SK-N-SH treated with all-trans-retinoic acid at 6 μM for 48 hours (cell line): ENCODE data around the gene SLC22A2.

Experiments used
- ATAC-seq: fragments of 200-7000 bp; cut with Tn5 transposase; 3 replicates; pipeline ENCODE4 v1.9.1; 2020; ENCODE audit warnings: mild to moderate bottlenecking, moderate library complexity
- ARNTL ChIP-seq: fragments of 450-650 bp; formaldehyde crosslinking; IDR thresholded peaks from 2 replicates; pipeline ENCODE4 v1.5.0; 2020; ENCODE audit warnings: low read depth, mild to moderate bottlenecking, moderate library complexity, borderline replicate concordance
- BACH2 ChIP-seq: fragments of 250-450 bp; sonication (Bioruptor Pico); IDR thresholded peaks from 2 replicates; pipeline ENCODE4 v1.9.0; 2021; ENCODE audit warnings: mild to moderate bottlenecking, borderline replicate concordance
- CREB5 ChIP-seq: fragments of 250-450 bp; sonication (Bioruptor Pico); IDR thresholded peaks from 2 replicates; pipeline ENCODE4 v1.5.1; 2020; ENCODE audit warnings: low read depth, mild to moderate bottlenecking, moderate library complexity
- CSDC2 ChIP-seq: fragments of 250-450 bp; sonication (Bioruptor Pico); IDR thresholded peaks from 2 replicates; pipeline ENCODE4 v1.5.0; 2020; ENCODE audit warnings: mild to moderate bottlenecking, moderate library complexity
- ESRRG ChIP-seq: fragments of 250-450 bp; sonication (Bioruptor Pico); IDR thresholded peaks from 2 replicates; pipeline ENCODE4 v1.6.1; 2021; ENCODE audit warnings: mild to moderate bottlenecking
- GLIS3 ChIP-seq: fragments of 250-450 bp; sonication (Bioruptor Pico); IDR thresholded peaks from 2 replicates; pipeline ENCODE4 v1.5.0; 2020; ENCODE audit warnings: mild to moderate bottlenecking, moderate library complexity
- ISL1 ChIP-seq: fragments of 250-450 bp; sonication (Bioruptor Pico); IDR thresholded peaks from 2 replicates; pipeline ENCODE4 v2.1.2; 2022; ENCODE audit warnings: mild to moderate bottlenecking, moderate library complexity
- OSR1 ChIP-seq: fragments of 250-450 bp; sonication (Bioruptor Pico); IDR thresholded peaks from 2 replicates; pipeline ENCODE4 v1.8.0; 2022; ENCODE audit warnings: moderate library complexity, mild to moderate bottlenecking, inconsistent platforms
- PATZ1 ChIP-seq: fragments of 250-450 bp; sonication (Bioruptor Pico); IDR thresholded peaks from 2 replicates; pipeline ENCODE4 v1.8.0; 2020; ENCODE audit warnings: mild to moderate bottlenecking, moderate library complexity, borderline replicate concordance
- POU6F1 ChIP-seq: fragments of 250-450 bp; sonication (Bioruptor Pico); IDR thresholded peaks from 2 replicates; pipeline ENCODE4 v1.8.0; 2021; ENCODE audit warnings: low read depth, mild to moderate bottlenecking, moderate library complexity, borderline replicate concordance
- PPARA ChIP-seq: fragments of 250-450 bp; sonication (Bioruptor Pico); IDR thresholded peaks from 2 replicates; pipeline ENCODE4 v1.5.0; 2020; ENCODE audit warnings: mild to moderate bottlenecking, borderline replicate concordance
- RARB ChIP-seq: fragments of 250-450 bp; sonication (Bioruptor Pico); IDR thresholded peaks from 2 replicates; pipeline ENCODE4 v1.8.0; 2021; ENCODE audit warnings: mild to moderate bottlenecking, moderate library complexity
- SNAI2 ChIP-seq: fragments of 250-450 bp; sonication (Bioruptor Pico); IDR thresholded peaks from 2 replicates; pipeline ENCODE4 v1.5.0; 2020; ENCODE audit warnings: mild to moderate bottlenecking, moderate library complexity
- TCF4 ChIP-seq: fragments of 250-450 bp; sonication (Bioruptor Pico); IDR thresholded peaks from 2 replicates; pipeline ENCODE4 v1.8.0; 2021; ENCODE audit warnings: mild to moderate bottlenecking, moderate library complexity, borderline replicate concordance
- TSHZ2 ChIP-seq: fragments of 250-450 bp; sonication (Bioruptor Pico); IDR thresholded peaks from 2 replicates; pipeline ENCODE4 v1.5.0; 2020; ENCODE audit warnings: mild to moderate bottlenecking, moderate library complexity
- ZFP3 ChIP-seq: fragments of 250-450 bp; sonication (Bioruptor Pico); IDR thresholded peaks from 2 replicates; pipeline ENCODE4 v1.5.0; 2020; ENCODE audit warnings: mild to moderate bottlenecking, moderate library complexity
- ZFP30 ChIP-seq: fragments of 450-650 bp; formaldehyde crosslinking; IDR thresholded peaks from 2 replicates; pipeline ENCODE4 v1.5.0; 2022; ENCODE audit warnings: mild to moderate bottlenecking, moderate library complexity
- ZNF565 ChIP-seq: fragments of 450-650 bp; formaldehyde crosslinking; conservative IDR thresholded peaks from 2 replicates; pipeline ENCODE4 v1.5.0; 2020; ENCODE audit warnings: low read depth, mild to moderate bottlenecking, moderate library complexity
- ZNF70 ChIP-seq: fragments of 450-650 bp; formaldehyde crosslinking; IDR thresholded peaks from 2 replicates; pipeline ENCODE4 v1.5.0; 2020; ENCODE audit warnings: mild to moderate bottlenecking, moderate library complexity
- ZNF8 ChIP-seq: fragments of 450-650 bp; formaldehyde crosslinking; IDR thresholded peaks from 2 replicates; pipeline ENCODE4 v1.5.0; 2020; ENCODE audit warnings: mild to moderate bottlenecking, moderate library complexity

The SLC22A2 gene

GRCh38 chr6:160279850-160280249 lies 21.2 kb upstream of the SLC22A2 start:
- ATAC-seq, result no peak
- no peak for TF ChIP-seq BACH2
- no peak for TF ChIP-seq PPARA (CRISPR knock-in tag)
- TF ChIP-seq ZFP3 (CRISPR knock-in tag), result no peak
- TF ChIP-seq ISL1, result no peak
- no peak for TF ChIP-seq TCF4 (CRISPR knock-in tag)
- no peak for TF ChIP-seq ARNTL (CRISPR knock-in tag)
- no peak for TF ChIP-seq CREB5
- no peak for TF ChIP-seq ESRRG (CRISPR knock-in tag)
- TF ChIP-seq GLIS3 (CRISPR knock-in tag), result no peak
- TF ChIP-seq SNAI2 (CRISPR knock-in tag), result no peak

GRCh38 chr6:160278786-160279310 lies 20.2 kb upstream of the SLC22A2 start:
- TF ChIP-seq RARB (CRISPR knock-in tag), result no peak
- TF ChIP-seq TSHZ2 (CRISPR knock-in tag), result no peak
- no peak for TF ChIP-seq BACH2
- no peak for TF ChIP-seq SNAI2 (CRISPR knock-in tag)
- TF ChIP-seq CREB5, result no peak
- TF ChIP-seq PPARA (CRISPR knock-in tag), result no peak
- TF ChIP-seq PATZ1 (CRISPR knock-in tag), result no peak
- no peak for TF ChIP-seq ZFP30 (CRISPR knock-in tag)
- no peak for TF ChIP-seq ZNF70 (CRISPR knock-in tag)
- TF ChIP-seq TCF4 (CRISPR knock-in tag), result no peak
- no peak for TF ChIP-seq ZNF565
- no peak for TF ChIP-seq ZFP3 (CRISPR knock-in tag)
- TF ChIP-seq ZNF8 (CRISPR knock-in tag), result no peak
- TF ChIP-seq ARNTL (CRISPR knock-in tag), result no peak
- TF ChIP-seq POU6F1, result no peak
- ATAC-seq, result no peak

GRCh38 chr6:160278311-160278710 lies 19.7 kb upstream of the SLC22A2 start:
- ATAC-seq, result no peak
- no peak for TF ChIP-seq OSR1 (CRISPR knock-in tag)
- no peak for TF ChIP-seq SNAI2 (CRISPR knock-in tag)
- no peak for TF ChIP-seq GLIS3 (CRISPR knock-in tag)
- no peak for TF ChIP-seq TCF4 (CRISPR knock-in tag)
- no peak for TF ChIP-seq ZFP3 (CRISPR knock-in tag)
- no peak for TF ChIP-seq ZNF70 (CRISPR knock-in tag)
- TF ChIP-seq TSHZ2 (CRISPR knock-in tag), result no peak
- no peak for TF ChIP-seq PATZ1 (CRISPR knock-in tag)
- TF ChIP-seq ZFP30 (CRISPR knock-in tag), result no peak
- TF ChIP-seq CSDC2 (CRISPR knock-in tag), result no peak
- TF ChIP-seq RARB (CRISPR knock-in tag), result no peak
- TF ChIP-seq ESRRG (CRISPR knock-in tag), result no peak
- TF ChIP-seq POU6F1, result no peak
